HG03064 (cell line): ENCODE measurements around the gene HNRNPR.
"Not testable (repeated sequence)": the region's sequence is repeated elsewhere in the genome, so short reads cannot be mapped to it uniquely, and the experiment has no call there.

Experiments used
- ATAC-seq: cut with Tn5 transposase; IDR thresholded peaks from one replicate; pipeline ENCODE4 v1.9.1; 2021; ENCODE audit warnings: low read depth; ENCODE audit not compliant: unreplicated experiment

Gene HNRNPR

GRCh38 chr1:23344111-23344986 is at the start of gene HNRNPR:
Gene HNRNPR (minus strand): TSS chr1:23344284. CDS start chr1:23341008, 3,276 bp downstream.
- peak; percentile 89 for ATAC-seq

GRCh38 chr1:23393706-23394105 is 49.6 kb upstream of the HNRNPR start:
- no peak for ATAC-seq

- no peak for ATAC-seq
Observed at GRCh38 chr1:23392125-23392855, 48.2 kb upstream of the HNRNPR start.

GRCh38 chr1:23389837-23390321 is 45.8 kb upstream of the HNRNPR start:
- no peak for ATAC-seq

GRCh38 chr1:23387494-23387893 is 43.4 kb upstream of the HNRNPR start:
- no peak for ATAC-seq

- ATAC-seq, result no peak
Observed at GRCh38 chr1:23385119-23385621, 41.1 kb upstream of the HNRNPR start.

- no peak for ATAC-seq
Observed at GRCh38 chr1:23384312-23385058, 40.4 kb upstream of the HNRNPR start.

- no peak for ATAC-seq
Observed at GRCh38 chr1:23383577-23384311, 39.7 kb upstream of the HNRNPR start.

GRCh38 chr1:23381233-23381885 is 37.3 kb upstream of the HNRNPR start:
- no peak for ATAC-seq

GRCh38 chr1:23380719-23381118 is 36.6 kb upstream of the HNRNPR start:
- no peak for ATAC-seq

GRCh38 chr1:23380236-23380635 is 36.2 kb upstream of the HNRNPR start:
- not testable (repeated sequence) for ATAC-seq

- ATAC-seq, result no peak
Observed at GRCh38 chr1:23376890-23377811, 33.1 kb upstream of the HNRNPR start.

GRCh38 chr1:23374079-23374735 is 30.1 kb upstream of the HNRNPR start:
- not testable (repeated sequence) for ATAC-seq

GRCh38 chr1:23371987-23372880 is 28.1 kb upstream of the HNRNPR start:
- no peak for ATAC-seq

GRCh38 chr1:23370709-23371584 is 26.9 kb upstream of the HNRNPR start:
- no peak for ATAC-seq

- no peak for ATAC-seq
Observed at GRCh38 chr1:23370330-23370708, 26.2 kb upstream of the HNRNPR start.
